GM12874 (cell line): Measurements from ENCODE around the gene IL11RA.
A peak's percentile ranks its signal among the peaks of the same experiment; 100 is the strongest.

Source experiments
- CTCF ChIP-seq: IDR thresholded peaks from 2 replicates; pipeline ENCODE4 v1.5.1; 2011; ENCODE audit warnings: low read depth, mild to moderate bottlenecking, control low read depth, low read length, moderate library complexity; ENCODE audit not compliant: insufficient read depth

IL11RA gene

DNA sequence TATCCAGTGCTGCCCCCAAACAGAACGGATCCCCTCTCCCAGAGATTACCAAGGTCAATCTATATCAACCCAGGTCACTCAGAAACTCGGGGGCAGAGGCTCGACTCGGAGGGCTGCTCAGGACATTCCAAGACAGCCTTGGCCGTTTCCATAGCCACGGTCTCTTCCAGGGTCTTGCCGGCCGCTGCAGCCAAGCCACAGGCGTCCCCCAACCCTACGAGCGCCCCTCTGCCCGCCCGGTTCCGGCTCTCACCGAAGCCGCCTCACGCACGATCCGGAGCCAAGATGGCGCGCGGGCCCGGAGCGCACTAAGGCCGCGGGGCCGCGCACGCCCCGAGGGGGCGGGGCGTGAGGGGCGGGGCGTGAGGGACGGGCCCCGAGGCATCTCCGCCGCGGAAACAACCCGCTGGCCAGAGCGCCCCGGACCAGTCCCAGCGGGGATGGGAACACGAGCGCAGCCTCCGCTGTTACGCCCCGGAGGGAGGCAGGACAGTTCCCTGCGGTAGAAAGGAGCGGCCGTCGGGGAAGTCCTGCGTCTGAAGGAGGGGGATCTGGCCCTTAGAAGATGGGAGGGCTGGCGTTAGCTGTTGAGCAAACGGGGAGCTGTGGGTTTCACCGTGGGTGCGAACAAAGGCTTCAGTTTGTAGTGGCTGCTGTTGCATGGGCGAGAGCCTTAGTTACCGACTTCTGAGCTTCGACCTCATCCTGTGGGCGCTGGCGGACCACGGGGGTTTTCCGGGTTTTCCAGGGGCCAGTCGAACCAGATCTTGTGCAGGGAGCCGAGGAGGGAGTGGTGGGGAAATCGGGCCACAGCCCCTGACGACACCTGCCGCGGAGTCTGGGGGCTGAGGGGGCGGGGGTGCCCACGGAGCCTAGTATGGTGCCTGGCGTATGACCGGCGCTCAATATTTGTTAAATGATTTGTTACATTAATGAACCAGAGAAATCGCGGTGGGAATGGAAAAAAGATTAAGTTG lies 39.9 kb upstream of the IL11RA start, which contains the start of gene RPP25L:
Gene RPP25L (minus strand): TSS at position 287 of the 977 bp plus-strand sequence. CDS start 801 bp downstream, outside the sequence.
- TF ChIP-seq CTCF, result no peak

DNA sequence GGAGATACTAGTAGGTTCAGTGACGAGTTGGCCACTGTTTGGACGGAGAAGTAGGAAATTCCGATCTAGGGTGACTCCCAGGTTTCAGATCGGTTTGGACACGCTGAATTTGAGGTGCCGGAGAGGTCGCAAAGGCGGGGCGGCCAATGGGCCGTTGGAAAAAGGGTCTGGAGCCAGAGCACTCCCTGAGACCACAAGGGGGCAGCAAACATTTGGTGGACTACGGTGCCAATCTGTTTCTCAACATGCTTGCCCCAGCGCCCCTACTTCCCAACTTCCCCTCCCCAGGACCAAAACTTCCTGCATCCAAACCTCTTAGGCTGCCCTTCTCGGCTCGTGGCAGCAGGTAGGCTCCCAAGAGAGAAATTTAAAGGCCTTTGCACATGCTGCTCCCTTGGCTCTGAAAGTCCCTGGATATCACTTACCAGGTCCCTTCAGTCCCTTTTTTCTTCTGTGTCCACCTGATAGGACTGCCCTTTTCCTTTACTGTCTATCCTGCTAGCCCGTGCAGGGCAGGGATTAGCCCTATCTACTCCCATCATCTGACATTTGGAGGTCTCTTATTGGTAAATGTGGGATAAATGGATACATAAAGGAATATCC lies 39.1 kb upstream of the IL11RA start:
- TF ChIP-seq CTCF, result peak; percentile 91

- no peak for TF ChIP-seq CTCF
These were observed 36.9 kb upstream of the IL11RA start for GRCh38 chr9:34615132-34615531.

GRCh38 chr9:34620061-34620994 lies 31.7 kb upstream of the IL11RA start, which contains the start of gene DCTN3:
TSS of gene DCTN3 (minus strand) at chr9:34620495. CDS start at chr9:34620464, 31 bp downstream.
- TF ChIP-seq CTCF, result no peak

DNA sequence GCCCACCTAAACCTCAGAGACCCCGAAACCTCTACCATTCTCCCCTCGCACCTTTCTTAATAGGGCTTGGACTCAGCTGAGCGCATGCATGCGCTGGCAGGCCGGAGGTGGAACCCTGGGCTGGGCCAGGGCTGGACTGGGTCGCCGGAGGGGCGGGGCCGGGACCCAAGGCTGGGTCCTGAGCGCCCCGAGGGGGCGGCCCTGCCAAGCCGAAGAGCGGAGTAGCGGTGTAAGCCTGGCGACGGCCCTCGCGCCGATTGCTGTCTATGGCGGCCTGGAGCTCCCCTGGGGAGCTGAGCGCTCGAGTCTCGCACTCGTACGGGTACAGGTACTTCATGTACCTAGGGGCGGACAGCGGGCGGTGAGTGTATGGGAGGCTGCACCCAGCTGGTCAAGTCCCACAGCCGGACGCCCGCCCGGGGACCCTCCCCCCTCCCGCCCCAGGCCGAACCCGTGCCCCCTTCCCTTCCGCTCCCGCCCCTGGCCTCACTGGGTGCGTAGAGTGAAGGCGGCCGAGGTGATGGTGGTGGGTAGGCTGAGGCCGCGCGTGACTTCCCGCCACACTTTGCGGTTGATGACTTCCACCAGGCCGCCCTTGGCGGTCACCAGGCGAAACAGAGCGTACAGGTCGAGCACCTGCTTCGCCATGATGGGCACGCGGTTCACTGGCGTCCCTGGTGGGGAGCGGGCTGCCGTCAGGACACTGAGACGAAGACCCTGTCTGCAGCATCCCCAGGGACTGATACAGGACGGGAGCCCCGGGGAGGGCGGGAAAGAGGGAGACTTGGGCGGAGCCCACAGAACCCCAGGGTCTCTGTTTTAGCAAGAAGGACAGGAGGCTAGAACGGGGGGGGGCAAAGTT lies 28.4 kb upstream of the IL11RA start:
- TF ChIP-seq CTCF, result no peak

DNA sequence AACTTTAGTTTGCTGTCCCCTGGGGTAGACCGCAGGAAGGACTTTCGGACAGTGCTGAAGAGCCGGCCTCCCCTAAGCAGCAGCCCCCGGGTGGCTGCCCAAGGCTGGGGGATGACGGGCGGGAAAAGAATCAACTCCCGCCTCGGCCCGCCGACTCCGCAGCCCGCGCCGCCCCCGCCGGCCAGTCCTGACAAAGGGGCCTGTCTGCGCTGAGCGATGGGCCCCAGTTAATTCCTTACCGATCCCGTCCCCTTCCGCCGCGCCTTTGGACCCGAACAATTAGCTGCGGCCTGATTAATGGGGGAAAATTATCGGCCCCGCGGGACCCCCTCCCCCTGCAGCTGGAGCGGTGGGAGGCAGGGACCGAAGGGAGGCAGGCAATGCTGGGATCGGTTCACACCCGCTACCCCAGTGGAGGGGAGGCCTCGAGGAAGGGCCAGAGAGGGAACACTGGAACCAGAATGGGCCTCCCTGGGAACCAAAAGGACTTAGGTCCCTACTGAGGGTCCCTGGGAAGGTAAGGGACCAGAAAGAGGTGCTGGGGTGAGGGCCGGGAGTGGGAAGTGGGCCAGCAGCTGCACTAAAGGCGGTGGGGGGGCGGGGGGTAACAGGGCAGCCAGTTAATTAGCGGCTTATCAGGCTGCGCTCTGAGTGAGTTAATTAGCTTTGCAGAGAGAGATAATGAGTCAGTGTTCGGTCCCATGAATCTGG lies 27.4 kb upstream of the IL11RA start:
- no peak for TF ChIP-seq CTCF
